HCT116 (cell line): ENCODE data around the gene EPHB2. TPM values are rescaled to one million over a fixed set of nuclear protein-coding genes. Genes with fewer than 3 reads are reported as not detected.

Experiments used
- ATAC-seq: fragments of 200-7000 bp; cut with Tn5 transposase; 2 replicates; pipeline ENCODE4 v1.9.1; 2020; ENCODE audit warnings: mild to moderate bottlenecking, moderate library complexity
- BruUV-seq: library from RNA; stranded (reverse); fragments of 400-500 nt; replicated peaks from 2 replicates; lab custom pipeline; 2021; lab: Mats Ljungman, UMichigan
- CTCF ChIA-PET: fragments of 300-600 bp; sonication (Branson Sonifier 250); formaldehyde crosslinking; loops from one replicate; lab custom pipeline; 2021; ENCODE audit warnings: antibody characterized with exemption; lab: Charles Lee
- POLR2A ChIA-PET: fragments of 300-600, 350-600 bp; sonication (Branson Sonifier 250); formaldehyde crosslinking; loops from one replicate; lab custom pipeline; 2021; ENCODE audit warnings: antibody characterized with exemption; lab: Charles Lee
- RAD21 ChIA-PET, 2 experiments: fragments of 300-600 bp; sonication (Branson Sonifier 250); formaldehyde crosslinking; loops; one replicate each; lab custom pipeline; 2023; ENCODE audit warnings: low total read pairs in 2 of 2; ENCODE audit not compliant: uncharacterized antibody in 2 of 2, unreplicated experiment in 2 of 2, low non-redundant PET in 1 of 2; lab: Charles Lee
- DNase-seq: peaks from one replicate; pipeline ENCODE4 v3.0.0-alpha.2; 2010; ENCODE audit warnings: low read depth, low spot score
- H2AFZ ChIP-seq: fragments of 200-600 bp; shearing (Covaris generic), sonication (generic); 2 replicates; pipeline ENCODE4 v1.6.1; 2017; ENCODE audit warnings: low read depth, mixed run types, mixed read lengths, antibody characterized with exemption, low read length; ENCODE audit not compliant: poor library complexity, severe bottlenecking
- H3K27ac ChIP-seq: 2 replicates; pipeline ENCODE4 v1.5.1; 2012; ENCODE audit warnings: low read depth, low read length
- H3K27me3 ChIP-seq: fragments of 200-600 bp; sonication (generic); 2 replicates; pipeline ENCODE4 v1.6.1; 2016; ENCODE audit warnings: mixed run types, low read length, mixed read lengths; ENCODE audit not compliant: insufficient read depth
- H3K36me3 ChIP-seq, 2 experiments: fragments of 200-500 bp in 1 of 2; fragments of 200-600 bp in 1 of 2; sonication (Bioruptor generic) in 1 of 2; sonication (generic) in 1 of 2; 2 replicates each; pipeline versions ENCODE4 v1.5.1 to v1.6.1; 2014 to 2016; ENCODE audit warnings: low read length in 2 of 2, inconsistent platforms in 1 of 2, mixed read lengths in 1 of 2, mixed run types in 1 of 2; ENCODE audit not compliant: insufficient read depth in 2 of 2, control insufficient read depth in 1 of 2
- H3K4me1 ChIP-seq, 2 experiments: fragments of 200-600 bp in 1 of 2; sonication (generic) in 1 of 2; 2 replicates each; pipeline versions ENCODE4 v1.5.1 to v1.6.1; 2012 to 2017; ENCODE audit warnings: low read length in 2 of 2, inconsistent platforms in 1 of 2, mild to moderate bottlenecking in 1 of 2, mixed read lengths in 1 of 2, mixed run types in 1 of 2, moderate library complexity in 1 of 2; ENCODE audit not compliant: insufficient read depth in 2 of 2, control insufficient read depth in 1 of 2
- H3K4me2 ChIP-seq: fragments of 200-600 bp; sonication (generic); 2 replicates; pipeline ENCODE4 v1.6.1; 2017; ENCODE audit warnings: mixed run types, low read length, mixed read lengths
- H3K4me3 ChIP-seq, 2 experiments: fragments of 200-600 bp in 1 of 2; sonication (generic) in 1 of 2; replicated peaks in 1 of 2; 2 replicates each; pipeline ENCODE4 v1.5.1; 2011 to 2016; ENCODE audit warnings: low read length in 2 of 2, control low read depth in 1 of 2, low read depth in 1 of 2, mild to moderate bottlenecking in 1 of 2, mixed read lengths in 1 of 2, mixed run types in 1 of 2
- H3K79me2 ChIP-seq: fragments of 200-600 bp; sonication (generic); 2 replicates; pipeline ENCODE4 v1.6.1; 2017; ENCODE audit warnings: mild to moderate bottlenecking, mixed run types, low read length, moderate library complexity, mixed read lengths; ENCODE audit not compliant: insufficient read depth
- H3K9ac ChIP-seq: fragments of 200-600 bp; sonication (generic); 2 replicates; pipeline ENCODE4 v1.6.1; 2016; ENCODE audit warnings: low read length, mixed read lengths
- H3K9me2 ChIP-seq: fragments of 200-600 bp; sonication (generic), shearing (Covaris generic); 2 replicates; pipeline ENCODE4 v1.6.1; 2017; ENCODE audit warnings: mixed run types, mild to moderate bottlenecking, moderate library complexity; ENCODE audit not compliant: insufficient read depth
- H3K9me3 ChIP-seq, 2 experiments: fragments of 200-500 bp in 1 of 2; fragments of 200-600 bp in 1 of 2; sonication (Bioruptor generic) in 1 of 2; sonication (generic) in 1 of 2; 2 replicates each; pipeline ENCODE4 v1.6.1; 2014 to 2017; ENCODE audit warnings: low read length in 2 of 2, mixed read lengths in 2 of 2, inconsistent platforms in 1 of 2, low read depth in 1 of 2, mild to moderate bottlenecking in 1 of 2, mixed run types in 1 of 2, moderate library complexity in 1 of 2; ENCODE audit not compliant: control insufficient read depth in 1 of 2, insufficient read depth in 1 of 2
- H4K20me1 ChIP-seq: fragments of 200-600 bp; sonication (generic), shearing (Covaris generic); 2 replicates; pipeline ENCODE4 v1.6.1; 2017; ENCODE audit warnings: mixed run types, mild to moderate bottlenecking, moderate library complexity; ENCODE audit not compliant: insufficient read depth
- CTCF ChIP-seq, 3 experiments: fragments of 200-600 bp in 1 of 3; sonication (generic) in 1 of 3; IDR thresholded peaks in 2 of 3; conservative IDR thresholded peaks in 1 of 3; 2 replicates each; pipeline ENCODE4 v1.5.1; 2012 to 2017; ENCODE audit warnings: low read depth in 2 of 3, low read length in 2 of 3, antibody characterized with exemption in 1 of 3, borderline replicate concordance in 1 of 3, control low read depth in 1 of 3, mild to moderate bottlenecking in 1 of 3, mixed read lengths in 1 of 3, mixed run types in 1 of 3, moderate library complexity in 1 of 3; ENCODE audit not compliant: insufficient read depth in 1 of 3
- EGR1 ChIP-seq: IDR thresholded peaks from 2 replicates; pipeline ENCODE4 v1.6.1; 2012; ENCODE audit warnings: low read depth
- ELF1 ChIP-seq: IDR thresholded peaks from 2 replicates; pipeline ENCODE4 v1.6.1; 2012; ENCODE audit warnings: low read depth, borderline replicate concordance
- EZH2phosphoT487 ChIP-seq: fragments of 200-600 bp; IDR thresholded peaks from 2 replicates; pipeline ENCODE4 v1.6.1; 2018; ENCODE audit warnings: antibody characterized with exemption, borderline replicate concordance
- FOSL1 ChIP-seq: IDR thresholded peaks from 2 replicates; pipeline ENCODE4 v1.6.1; 2012; ENCODE audit warnings: low read depth
- MAX ChIP-seq: IDR thresholded peaks from 2 replicates; pipeline ENCODE4 v1.6.1; 2012
- POLR2AphosphoS5 ChIP-seq: IDR thresholded peaks from 2 replicates; pipeline ENCODE4 v1.6.1; 2011; ENCODE audit warnings: mild to moderate bottlenecking, low read depth, low read length, moderate library complexity
- REST ChIP-seq: IDR thresholded peaks from 2 replicates; pipeline ENCODE4 v1.6.1; 2012; ENCODE audit warnings: low read depth
- SIN3A ChIP-seq: IDR thresholded peaks from 2 replicates; pipeline ENCODE4 v1.6.1; 2012; ENCODE audit warnings: low read depth
- SP1 ChIP-seq: IDR thresholded peaks from 2 replicates; pipeline ENCODE4 v1.6.1; 2012; ENCODE audit warnings: low read depth
- TCF7L2 ChIP-seq: IDR thresholded peaks from 2 replicates; pipeline ENCODE4 v1.7.0; 2011; ENCODE audit warnings: borderline replicate concordance, inconsistent platforms; ENCODE audit not compliant: insufficient read depth, insufficient read length; ENCODE audit errors: extremely low read depth
- YY1 ChIP-seq: IDR thresholded peaks from 2 replicates; pipeline ENCODE4 v1.6.1; 2011; ENCODE audit warnings: low read length, low read depth, moderate library complexity, mild to moderate bottlenecking; ENCODE audit not compliant: insufficient replicate concordance; ENCODE audit errors: extremely low read depth
- ZBTB33 ChIP-seq: IDR thresholded peaks from 2 replicates; pipeline ENCODE4 v1.6.1; 2011; ENCODE audit warnings: mild to moderate bottlenecking, low read length, moderate library complexity; ENCODE audit not compliant: insufficient replicate concordance; ENCODE audit errors: extremely low read depth
- ZFX ChIP-seq: fragments of 450-650 bp; IDR thresholded peaks from 2 replicates; pipeline ENCODE4 v1.6.1; 2017
- ZNF274 ChIP-seq: fragments of 200-500 bp; sonication (Bioruptor generic); IDR thresholded peaks from 2 replicates; pipeline ENCODE4 v1.6.1; 2014; ENCODE audit warnings: mild to moderate bottlenecking, low read depth, low read length, inconsistent platforms
- intact Hi-C: fragments of 100-400 bp; cut with micrococcal nuclease; formaldehyde crosslinking; loops from 2 replicates; pipeline ENCODE4 v1.10.0; 2022
- total RNA-seq: library from RNA; stranded (reverse); gene quantifications from one replicate; pipeline ENCODE4 v1.2.1, GENCODE V29; 2021; ENCODE audit not compliant: unreplicated experiment

The EPHB2 gene
- total RNA-seq, 1 experiment from 2014 or later: 19.5 TPM

- DNase-seq (no peak), ATAC-seq (no peak)
- Histone ChIP-seq H3K27me3 (no peaks in the 10 kb centered on the region), H3K27ac (no peak overlapping the region), H3K4me2 (no peak overlapping the region), H3K36me3 (no peaks in the 10 kb centered on the region), H3K9me3 (no peaks in the 10 kb centered on the region), H3K9ac (no peak overlapping the region), H2AFZ (no peak overlapping the region), H3K4me1 (peaks cover 2% of the 10 kb centered on the region in 2 experiments; a peak in 2 of 4 replicates), H4K20me1 (no peaks in the 10 kb centered on the region), H3K79me2 (no peaks in the 10 kb centered on the region), H3K9me2 (no peaks in the 10 kb centered on the region), H3K4me3 (no peak overlapping the region)
- intact Hi-C loops: no loop called here
- BruUV-seq: no TSS peak
- ChIA-PET RAD21 (no interaction called here), CTCF (no interaction called here), POLR2A (no interaction called here)
- TF ChIP-seq SIN3A: no peak
- TF ChIP-seq SP1: no peak
- no peak for TF ChIP-seq YY1
- no peak for TF ChIP-seq CTCF (IDR thresholded peaks at IDR 0.05 in 2 of 3, conservative IDR thresholded peaks at IDR 0.05 in 1 of 3; ENCODE audit: borderline replicate concordance in 1 of 3, insufficient read depth in 1 of 3, low read depth in 2 of 3, low read length in 2 of 3)
- no peak for TF ChIP-seq ZFX
- TF ChIP-seq MAX: no peak
- no peak for TF ChIP-seq EGR1
- TF ChIP-seq ZNF274: no peak
- no peak for TF ChIP-seq REST
- TF ChIP-seq EZH2phosphoT487: no peak
- TF ChIP-seq POLR2AphosphoS5: no peak
- no peak for TF ChIP-seq FOSL1
- TF ChIP-seq ZBTB33: no peak
- no peak for TF ChIP-seq TCF7L2
- TF ChIP-seq ELF1: no peak
Observed at GRCh38 chr1:22795366-22795714, 84.7 kb downstream of the EPHB2 start.
